ENCODE measurements around the gene REXO1. TPM values are rescaled to one million over a fixed set of nuclear protein-coding genes. Genes with fewer than 3 reads are reported as not detected.

Gene REXO1
- total and polyA plus RNA-seq, 9 of the 15 experiments (the other 6 are each of a cell fraction or from before 2014, with no cell fraction given), result 0.04 to 63.3 (median 15.8) TPM

DNA sequence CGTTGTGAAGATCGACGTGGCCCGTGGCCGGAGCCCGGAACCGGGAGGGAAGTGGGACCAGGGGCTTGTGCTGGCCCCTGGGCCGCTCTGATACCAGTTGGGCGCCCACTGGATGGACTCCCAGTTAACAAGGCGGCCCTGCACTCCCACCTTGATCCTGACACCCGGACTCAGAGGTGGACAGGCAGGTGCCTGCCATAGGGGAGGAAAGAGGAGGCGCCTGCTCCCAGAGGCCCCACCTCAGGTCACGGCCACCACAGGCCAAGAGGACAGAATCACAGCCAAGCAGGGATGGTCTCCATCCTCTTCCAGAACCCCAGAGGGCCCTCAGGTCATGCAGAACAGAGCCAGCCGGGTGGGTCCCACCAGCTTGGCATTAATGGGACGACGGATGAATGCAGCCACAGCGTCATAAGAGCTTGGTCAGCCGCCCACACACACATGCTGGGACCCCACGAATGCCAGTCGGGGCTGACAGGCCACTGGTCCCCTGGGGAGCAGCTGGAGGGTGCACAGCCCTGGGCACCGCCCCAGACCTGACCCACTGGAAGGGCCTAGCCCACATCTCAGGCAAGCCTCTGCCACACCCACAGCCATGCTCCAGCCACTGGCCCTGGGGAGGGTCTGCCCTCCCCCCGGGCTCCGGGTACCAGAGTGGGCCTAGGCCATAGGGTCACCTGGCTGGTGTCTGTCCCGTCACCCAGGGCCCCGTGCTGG is 24.7 kb upstream of the REXO1 start:
- POLR2A ChIA-PET, result interaction anchor here (0.6 to 1.9 kb wide), 7 partner anchors 9 to 218 kb away, joined by 3 to 8 read pairs (median 4); partner anchors contain the start of gene ABHD17A
- H3K27ac ChIP-seq (ENCODE audit: extremely low read depth, low read depth, low read length), result peak overlapping the region; percentile 94
- TF ChIP-seq, protein P1, sequence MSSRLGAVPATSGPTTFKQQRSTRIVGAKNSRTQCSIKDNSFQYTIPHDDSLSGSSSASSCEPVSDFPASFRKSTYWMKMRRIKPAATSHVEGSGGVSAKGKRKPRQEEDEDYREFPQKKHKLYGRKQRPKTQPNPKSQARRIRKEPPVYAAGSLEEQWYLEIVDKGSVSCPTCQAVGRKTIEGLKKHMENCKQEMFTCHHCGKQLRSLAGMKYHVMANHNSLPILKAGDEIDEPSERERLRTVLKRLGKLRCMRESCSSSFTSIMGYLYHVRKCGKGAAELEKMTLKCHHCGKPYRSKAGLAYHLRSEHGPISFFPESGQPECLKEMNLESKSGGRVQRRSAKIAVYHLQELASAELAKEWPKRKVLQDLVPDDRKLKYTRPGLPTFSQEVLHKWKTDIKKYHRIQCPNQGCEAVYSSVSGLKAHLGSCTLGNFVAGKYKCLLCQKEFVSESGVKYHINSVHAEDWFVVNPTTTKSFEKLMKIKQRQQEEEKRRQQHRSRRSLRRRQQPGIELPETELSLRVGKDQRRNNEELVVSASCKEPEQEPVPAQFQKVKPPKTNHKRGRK (tag; IDR thresholded peaks at IDR 0.05), result no peak
- TF ChIP-seq FOSL1 (tag; conservative IDR thresholded peaks at IDR 0.05) (no peak), ZNF12 (CRISPR knock-in tag; IDR thresholded peaks at IDR 0.05) (peak; percentile 13; the same call in 1 of the 2 replicates), RBFOX2 (IDR thresholded peaks at IDR 0.05; ENCODE audit: low read depth, low read length) (peak; percentile 13), GABPA (tag; conservative IDR thresholded peaks at IDR 0.05; ENCODE audit: low read depth) (peak; percentile 23; the same call in 1 of the 2 replicates), RBM14 (IDR thresholded peaks at IDR 0.05; ENCODE audit: borderline replicate concordance, insufficient read depth, low read depth, low read length) (0 out of 2 replicates have a peak, but pooled peaks have one; percentile 4), CREB1 (IDR thresholded peaks at IDR 0.05) (no peak), CREB1 (CRISPR knock-in tag; IDR thresholded peaks at IDR 0.05) (0 out of 2 replicates have a peak, but pooled peaks have one; percentile 31)
- TF ChIP-seq, protein P2, sequence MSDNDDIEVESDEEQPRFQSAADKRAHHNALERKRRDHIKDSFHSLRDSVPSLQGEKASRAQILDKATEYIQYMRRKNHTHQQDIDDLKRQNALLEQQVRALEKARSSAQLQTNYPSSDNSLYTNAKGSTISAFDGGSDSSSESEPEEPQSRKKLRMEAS (CRISPR knock-in tag; IDR thresholded peaks at IDR 0.05), result peak; percentile 2; the same call in 1 of the 2 replicates
- TF ChIP-seq, protein P3, sequence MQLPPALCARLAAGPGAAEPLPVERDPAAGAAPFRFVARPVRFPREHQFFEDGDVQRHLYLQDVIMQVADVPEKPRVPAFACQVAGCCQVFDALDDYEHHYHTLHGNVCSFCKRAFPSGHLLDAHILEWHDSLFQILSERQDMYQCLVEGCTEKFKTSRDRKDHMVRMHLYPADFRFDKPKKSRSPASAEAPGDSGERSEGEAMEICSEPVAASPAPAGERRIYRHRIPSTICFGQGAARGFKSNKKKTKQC (CRISPR knock-in tag; IDR thresholded peaks at IDR 0.05), result 0 out of 2 replicates have a peak, but pooled peaks have one; percentile 17
- TF ChIP-seq, protein P4, sequence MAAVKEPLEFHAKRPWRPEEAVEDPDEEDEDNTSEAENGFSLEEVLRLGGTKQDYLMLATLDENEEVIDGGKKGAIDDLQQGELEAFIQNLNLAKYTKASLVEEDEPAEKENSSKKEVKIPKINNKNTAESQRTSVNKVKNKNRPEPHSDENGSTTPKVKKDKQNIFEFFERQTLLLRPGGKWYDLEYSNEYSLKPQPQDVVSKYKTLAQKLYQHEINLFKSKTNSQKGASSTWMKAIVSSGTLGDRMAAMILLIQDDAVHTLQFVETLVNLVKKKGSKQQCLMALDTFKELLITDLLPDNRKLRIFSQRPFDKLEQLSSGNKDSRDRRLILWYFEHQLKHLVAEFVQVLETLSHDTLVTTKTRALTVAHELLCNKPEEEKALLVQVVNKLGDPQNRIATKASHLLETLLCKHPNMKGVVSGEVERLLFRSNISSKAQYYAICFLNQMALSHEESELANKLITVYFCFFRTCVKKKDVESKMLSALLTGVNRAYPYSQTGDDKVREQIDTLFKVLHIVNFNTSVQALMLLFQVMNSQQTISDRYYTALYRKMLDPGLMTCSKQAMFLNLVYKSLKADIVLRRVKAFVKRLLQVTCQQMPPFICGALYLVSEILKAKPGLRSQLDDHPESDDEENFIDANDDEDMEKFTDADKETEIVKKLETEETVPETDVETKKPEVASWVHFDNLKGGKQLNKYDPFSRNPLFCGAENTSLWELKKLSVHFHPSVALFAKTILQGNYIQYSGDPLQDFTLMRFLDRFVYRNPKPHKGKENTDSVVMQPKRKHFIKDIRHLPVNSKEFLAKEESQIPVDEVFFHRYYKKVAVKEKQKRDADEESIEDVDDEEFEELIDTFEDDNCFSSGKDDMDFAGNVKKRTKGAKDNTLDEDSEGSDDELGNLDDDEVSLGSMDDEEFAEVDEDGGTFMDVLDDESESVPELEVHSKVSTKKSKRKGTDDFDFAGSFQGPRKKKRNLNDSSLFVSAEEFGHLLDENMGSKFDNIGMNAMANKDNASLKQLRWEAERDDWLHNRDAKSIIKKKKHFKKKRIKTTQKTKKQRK (IDR thresholded peaks at IDR 0.05; ENCODE audit: borderline replicate concordance, low read depth, low read length), result no peak
- TF ChIP-seq, protein P5, sequence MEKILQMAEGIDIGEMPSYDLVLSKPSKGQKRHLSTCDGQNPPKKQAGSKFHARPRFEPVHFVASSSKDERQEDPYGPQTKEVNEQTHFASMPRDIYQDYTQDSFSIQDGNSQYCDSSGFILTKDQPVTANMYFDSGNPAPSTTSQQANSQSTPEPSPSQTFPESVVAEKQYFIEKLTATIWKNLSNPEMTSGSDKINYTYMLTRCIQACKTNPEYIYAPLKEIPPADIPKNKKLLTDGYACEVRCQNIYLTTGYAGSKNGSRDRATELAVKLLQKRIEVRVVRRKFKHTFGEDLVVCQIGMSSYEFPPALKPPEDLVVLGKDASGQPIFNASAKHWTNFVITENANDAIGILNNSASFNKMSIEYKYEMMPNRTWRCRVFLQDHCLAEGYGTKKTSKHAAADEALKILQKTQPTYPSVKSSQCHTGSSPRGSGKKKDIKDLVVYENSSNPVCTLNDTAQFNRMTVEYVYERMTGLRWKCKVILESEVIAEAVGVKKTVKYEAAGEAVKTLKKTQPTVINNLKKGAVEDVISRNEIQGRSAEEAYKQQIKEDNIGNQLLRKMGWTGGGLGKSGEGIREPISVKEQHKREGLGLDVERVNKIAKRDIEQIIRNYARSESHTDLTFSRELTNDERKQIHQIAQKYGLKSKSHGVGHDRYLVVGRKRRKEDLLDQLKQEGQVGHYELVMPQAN (IDR thresholded peaks at IDR 0.05; ENCODE audit: borderline replicate concordance), result no peak

More for the DNA sequence above, 24.7 kb upstream of the REXO1 start:
- H3K4me3 ChIP-seq, result peak overlapping the region; percentile 100
- no peaks in the 10 kb centered on the region for H3K9me3 ChIP-seq (replicated peaks; ENCODE audit: control insufficient read depth, insufficient read depth, low read depth, low read length)
- H3K4me1 ChIP-seq (replicated peaks in 1 of 2; ENCODE audit: control insufficient read depth in 2 of 2, insufficient read depth in 2 of 2, low read length in 2 of 2), result peaks cover 50 to 64% of the 10 kb centered on the region in 2 experiments
- H3K9ac ChIP-seq (ENCODE audit: insufficient read depth in 1 of 2, low read depth in 2 of 2, low read length in 2 of 2), result peak overlapping the region; percentile 94 to 95
- no peaks in the 10 kb centered on the region for H3K27me3 ChIP-seq (ENCODE audit: control insufficient read depth in 2 of 2, insufficient read depth in 2 of 2, low read length in 2 of 2)
- H3K36me3 ChIP-seq (ENCODE audit: control insufficient read depth, insufficient read depth, low read length), result peaks cover 37% of the 10 kb centered on the region; the same call in 2 of the 3 replicates
- H4K20me1 ChIP-seq (replicated peaks; ENCODE audit: control insufficient read depth, insufficient read depth, low read length), result peaks cover 5% of the 10 kb centered on the region; the same call in 1 of the 2 replicates
- in situ Hi-C loops (cut with MboI), result no loop called here
- DNase-seq (ENCODE audit: extremely low read depth in 1 of 4, low spot score in 3 of 4) (no peak), FAIRE-seq (no peak), ATAC-seq (peak; percentile 1; the same call in 2 of the 3 replicates)
- TSS peak; percentile 90 for BruUV-seq (replicated peaks)
- WGBS (ENCODE audit: insufficient coverage, low coverage, missing lambda C conversion rate), result 30% methylated on average over 24 of the region's 25 CpGs
- CTCF ChIA-PET (ENCODE audit: low intra/inter-chr PET ratio), result no interaction called here
- peak overlapping the region; percentile 85 for H3K4me2 ChIP-seq (ENCODE audit: insufficient read depth, low read length)
- intact Hi-C loops (cut with micrococcal nuclease), result loop anchor here (2.0 kb wide), 1 partner anchor 24 kb away; no protein-coding TSS in a partner anchor
- H3K79me2 ChIP-seq (ENCODE audit: control insufficient read depth, insufficient read depth, low read length), result peaks cover 71% of the 10 kb centered on the region
- no peaks in the 10 kb centered on the region for H3K9me1 ChIP-seq (ENCODE audit: control insufficient read depth, insufficient read depth, low read length)
- H2AFZ ChIP-seq (ENCODE audit: low read depth, low read length), result peak overlapping the region; percentile 62; the same call in 1 of the 2 replicates

All from K562 (cell line).